ENCODE data around the gene DEFB121.
A peak's percentile ranks its signal among the peaks of the same experiment; 100 is the strongest.

DEFB121 gene

GRCh38 chr20:31355981-31356380 lies 50.0 kb downstream of the DEFB121 start:
- DNase-seq, result peak; percentile 54

Data from NCI-H226 (cell line).